T-cell (primary cell): ENCODE results near the gene C14orf132. TPM values are rescaled to one million over a fixed set of nuclear protein-coding genes. Genes with fewer than 3 reads are reported as not detected.

ENCODE experiments used
- ATAC-seq, 4 experiments: fragments of 200-7000 bp in 3 of 4; fragments of 150-1000 bp in 1 of 4; cut with Tn5 transposase; replicated peaks in 1 of 4; 1 replicate in 3 of 4; 2 replicates in 1 of 4; pipeline ENCODE4 v1.10.0; 2021; ENCODE audit warnings: moderate library complexity in 3 of 4, mild to moderate bottlenecking in 2 of 4, moderate number of reproducible peaks in 1 of 4
- CTCF ChIA-PET, 2 donors: fragments of 300-600 bp; sonication (Branson Sonifier 250); formaldehyde crosslinking; loops; one replicate each; lab custom pipeline; 2022; ENCODE audit warnings: antibody characterized with exemption in 2 of 2; lab: Charles Lee
- POLR2A ChIA-PET, 2 donors: fragments of 300-600 bp; sonication (Branson Sonifier 250); formaldehyde crosslinking; loops; one replicate each; lab custom pipeline; 2022; ENCODE audit warnings: antibody characterized with exemption in 2 of 2; lab: Charles Lee
- DNase-seq, 35 experiments: peaks; one replicate each; pipeline versions ENCODE4 v3.0.0 to v3.0.0-alpha.2; 2013 to 2023
- H3K27ac ChIP-seq: one replicate; pipeline ENCODE4 v1.5.1; 2013; ENCODE audit warnings: low read length
- H3K27me3 ChIP-seq, 2 experiments: replicated peaks in 1 of 2; 1 replicate in 1 of 2; 2 replicates in 1 of 2; pipeline versions ENCODE4 v1.6.1 to v1.7.0; 2013; ENCODE audit warnings: low read length in 1 of 2, mixed read lengths in 1 of 2; ENCODE audit not compliant: control insufficient read depth in 2 of 2, insufficient read depth in 2 of 2; ENCODE audit errors: extremely low read depth in 1 of 2
- H3K36me3 ChIP-seq, 2 donors: 1 replicate in 1 of 2; 2 replicates in 1 of 2; pipeline versions ENCODE4 v1.6.1 to v1.7.0; 2013; ENCODE audit warnings: low read length in 1 of 2; ENCODE audit not compliant: control insufficient read depth in 2 of 2, insufficient read depth in 1 of 2; ENCODE audit errors: extremely low read depth in 1 of 2
- H3K4me1 ChIP-seq, 2 experiments: 1 replicate in 1 of 2; 2 replicates in 1 of 2; pipeline versions ENCODE4 v1.6.1 to v1.7.0; 2013; ENCODE audit warnings: low read length in 2 of 2, mixed read lengths in 1 of 2; ENCODE audit not compliant: insufficient read depth in 2 of 2, control insufficient read depth in 1 of 2; ENCODE audit errors: extremely low read depth in 1 of 2
- H3K4me3 ChIP-seq, 2 donors: 1 replicate in 1 of 2; 2 replicates in 1 of 2; pipeline versions ENCODE4 v1.5.1 to v1.7.0; 2013; ENCODE audit warnings: mild to moderate bottlenecking in 2 of 2, low read length in 1 of 2, moderate library complexity in 1 of 2; ENCODE audit not compliant: control insufficient read depth in 1 of 2; ENCODE audit errors: extremely low read depth in 1 of 2
- H3K9me3 ChIP-seq: 2 replicates; pipeline ENCODE4 v1.7.0; 2013
- H3K27ac Mint-ChIP-seq, 2 donors: one replicate each; pipeline ENCODE4 v1.8.0; 2020 to 2021; ENCODE audit warnings: mild to moderate bottlenecking in 2 of 2, mixed read lengths in 2 of 2
- H3K27me3 Mint-ChIP-seq, 2 donors: one replicate each; pipeline ENCODE4 v1.8.0; 2021 to 2022; ENCODE audit warnings: mixed read lengths in 2 of 2
- H3K36me3 Mint-ChIP-seq: one replicate; pipeline ENCODE4 v1.8.0; 2021; ENCODE audit warnings: mixed read lengths
- H3K4me1 Mint-ChIP-seq, 3 donors: one replicate each; pipeline ENCODE4 v1.8.0; 2020 to 2022; ENCODE audit warnings: mixed read lengths in 3 of 3, mild to moderate bottlenecking in 1 of 3
- H3K4me3 Mint-ChIP-seq, 3 donors: one replicate each; pipeline ENCODE4 v1.8.0; 2020 to 2022; ENCODE audit warnings: mild to moderate bottlenecking in 3 of 3, mixed read lengths in 3 of 3, moderate library complexity in 3 of 3
- H3K9me3 Mint-ChIP-seq, 3 donors: one replicate each; pipeline ENCODE4 v1.8.0; 2020 to 2022; ENCODE audit warnings: mixed read lengths in 3 of 3
- WGBS: methylation state at CpG from one replicate; pipeline ENCODE4 v1.1.5; 2013; ENCODE audit warnings: missing lambda C conversion rate; ENCODE audit not compliant: insufficient coverage; 5-methylcytosine and 5-hydroxymethylcytosine counted together
- total RNA-seq, 35 experiments: library from RNA in 6 of 35; stranded (reverse) in 6 of 35; fragments of 120-200 nt in 1 of 35; gene quantifications; one replicate each; pipeline versions ENCODE4 v1.2.1 to v1.2.4 and lab custom pipeline; 2013 to 2026

The C14orf132 gene
- total RNA-seq, 5 donors from 2014 or later (not counting 1 experiment from before 2014, with no cell fraction given), result 3.5 to 8.4 (median 5.2) TPM

GRCh38 chr14:96103560-96104460, 64.6 kb downstream of the C14orf132 start:
- ATAC-seq (no peak), DNase-seq (no peak)
- no peaks in the 10 kb centered on the region for H3K9me3 Mint-ChIP-seq
- CTCF ChIA-PET, result interaction anchor here in 1 of 2 donors (1.1 kb wide), 1 partner anchor 174 kb away, joined by 3 read pairs; no protein-coding TSS in a partner anchor
- Histone ChIP-seq H3K4me1 (peaks cover 0 to 4% of the 10 kb centered on the region in 2 experiments), H3K36me3 (no peaks in the 10 kb centered on the region), H3K4me3 (no peak overlapping the region), H3K9me3 (no peaks in the 10 kb centered on the region), H3K27me3 (peaks cover 0 to 18% of the 10 kb centered on the region in 2 experiments), H3K27ac (no peak overlapping the region)
- peaks cover 2 to 5% of the 10 kb centered on the region in 2 donors for H3K27me3 Mint-ChIP-seq
- POLR2A ChIA-PET, result no interaction called here
- H3K36me3 Mint-ChIP-seq, result no peaks in the 10 kb centered on the region
- H3K27ac Mint-ChIP-seq, result no peak overlapping the region
- no peak overlapping the region for H3K4me3 Mint-ChIP-seq
- 93% methylated on average over 4 of the region's 6 CpGs for WGBS
- peaks cover 0 to 8% (median 4%) of the 10 kb centered on the region in 3 donors for H3K4me1 Mint-ChIP-seq

- ChIA-PET CTCF (no interaction called here), POLR2A (no interaction called here)
- Histone ChIP-seq H3K27me3 (peaks cover 0 to 18% of the 10 kb centered on the region in 2 experiments), H3K4me1 (peaks cover 0 to 4% of the 10 kb centered on the region in 2 experiments), H3K27ac (no peak overlapping the region), H3K9me3 (no peaks in the 10 kb centered on the region), H3K36me3 (no peaks in the 10 kb centered on the region), H3K4me3 (no peak overlapping the region)
- peaks cover 0 to 8% (median 4%) of the 10 kb centered on the region in 3 donors for H3K4me1 Mint-ChIP-seq
- peaks cover 2 to 4% of the 10 kb centered on the region in 2 donors for H3K27me3 Mint-ChIP-seq
- no peaks in the 10 kb centered on the region for H3K36me3 Mint-ChIP-seq
- no peak overlapping the region for H3K27ac Mint-ChIP-seq
- WGBS, result 80% methylated on average over 14 of the region's 19 CpGs
- DNase-seq (no peak), ATAC-seq (no peak)
- no peak overlapping the region for H3K4me3 Mint-ChIP-seq
- no peaks in the 10 kb centered on the region for H3K9me3 Mint-ChIP-seq
Observed at GRCh38 chr14:96104469-96105057, 65.4 kb downstream of the C14orf132 start.

GRCh38 chr14:96105089-96105925, 66.1 kb downstream of the C14orf132 start:
- H3K27me3 Mint-ChIP-seq, result peaks cover 2 to 4% of the 10 kb centered on the region in 2 donors
- H3K27me3 ChIP-seq, result peaks cover 0 to 17% of the 10 kb centered on the region in 2 experiments
- H3K27ac ChIP-seq, result no peak overlapping the region
- DNase-seq (no peak), ATAC-seq (no peak)
- WGBS, result 83% methylated on average over 10 of the region's 16 CpGs
- POLR2A ChIA-PET, result no interaction called here
- H3K4me1 Mint-ChIP-seq, result peaks cover 0 to 8% (median 4%) of the 10 kb centered on the region in 3 donors
- no peaks in the 10 kb centered on the region for H3K9me3 ChIP-seq
- H3K36me3 ChIP-seq, result no peaks in the 10 kb centered on the region
- H3K4me3 Mint-ChIP-seq, result no peak overlapping the region
- peaks cover 0 to 4% of the 10 kb centered on the region in 2 experiments for H3K4me1 ChIP-seq
- CTCF ChIA-PET, result interaction anchor here in 1 of 2 donors (0.6 kb wide), 1 partner anchor 178 kb away, joined by 3 read pairs; no protein-coding TSS in a partner anchor
- H3K9me3 Mint-ChIP-seq, result no peaks in the 10 kb centered on the region
- H3K27ac Mint-ChIP-seq, result no peak overlapping the region
- H3K36me3 Mint-ChIP-seq, result no peaks in the 10 kb centered on the region
- no peak overlapping the region for H3K4me3 ChIP-seq

- ATAC-seq (no peak), DNase-seq (no peak)
- 82% methylated on average over 12 of the region's 15 CpGs for WGBS
- Mint-ChIP-seq H3K36me3 (no peaks in the 10 kb centered on the region), H3K9me3 (no peaks in the 10 kb centered on the region), H3K4me3 (no peak overlapping the region), H3K27ac (no peak overlapping the region), H3K27me3 (peaks cover 2 to 4% of the 10 kb centered on the region in 2 donors), H3K4me1 (peaks cover 0 to 3% (median 0%) of the 10 kb centered on the region in 3 donors)
- Histone ChIP-seq H3K27ac (no peak overlapping the region), H3K9me3 (no peaks in the 10 kb centered on the region), H3K27me3 (peaks cover 0 to 14% of the 10 kb centered on the region in 2 experiments), H3K4me1 (no peaks in the 10 kb centered on the region), H3K36me3 (no peaks in the 10 kb centered on the region), H3K4me3 (no peak overlapping the region)
- ChIA-PET POLR2A (no interaction called here), CTCF (interaction anchor here (0.6 kb wide), 2 partner anchors 8 to 177 kb away, joined by 3 read pairs; no protein-coding TSS in a partner anchor)
Observed at GRCh38 chr14:96105926-96106441, 66.8 kb downstream of the C14orf132 start.

GRCh38 chr14:96106891-96107290, 67.7 kb downstream of the C14orf132 start:
- ATAC-seq, result no peak
- 82% methylated on average over 3 of the region's 6 CpGs for WGBS
- POLR2A ChIA-PET, result no interaction called here
- no peak overlapping the region for H3K27ac ChIP-seq
- H3K9me3 Mint-ChIP-seq, result no peaks in the 10 kb centered on the region
- H3K27me3 ChIP-seq, result peaks cover 0 to 14% of the 10 kb centered on the region in 2 experiments
- no peaks in the 10 kb centered on the region for H3K9me3 ChIP-seq
- CTCF ChIA-PET, result no interaction called here
- H3K27ac Mint-ChIP-seq, result no peak overlapping the region
- no peak overlapping the region for H3K4me3 ChIP-seq
- H3K36me3 ChIP-seq, result no peaks in the 10 kb centered on the region
- no peaks in the 10 kb centered on the region for H3K4me1 ChIP-seq
- H3K36me3 Mint-ChIP-seq, result no peaks in the 10 kb centered on the region
- no peak overlapping the region for H3K4me3 Mint-ChIP-seq
- H3K27me3 Mint-ChIP-seq, result peaks cover 2 to 7% of the 10 kb centered on the region in 2 donors
- H3K4me1 Mint-ChIP-seq, result peaks cover 0 to 3% (median 0%) of the 10 kb centered on the region in 3 donors
- no peak for DNase-seq
